VCaP (cell line): Measurements from ENCODE around the gene KRTAP10-12.

ENCODE experiments used
- H3K27ac ChIP-seq: fragments of 450-650 bp; 2 replicates; pipeline ENCODE4 v1.5.1; 2017
- TF ChIP-seq, protein P1 (sequence below): fragments of 450-650 bp; conservative IDR thresholded peaks from 2 replicates; pipeline ENCODE4 v1.5.1; 2017; ENCODE audit warnings: mild to moderate bottlenecking, moderate library complexity

Gene KRTAP10-12

DNA sequence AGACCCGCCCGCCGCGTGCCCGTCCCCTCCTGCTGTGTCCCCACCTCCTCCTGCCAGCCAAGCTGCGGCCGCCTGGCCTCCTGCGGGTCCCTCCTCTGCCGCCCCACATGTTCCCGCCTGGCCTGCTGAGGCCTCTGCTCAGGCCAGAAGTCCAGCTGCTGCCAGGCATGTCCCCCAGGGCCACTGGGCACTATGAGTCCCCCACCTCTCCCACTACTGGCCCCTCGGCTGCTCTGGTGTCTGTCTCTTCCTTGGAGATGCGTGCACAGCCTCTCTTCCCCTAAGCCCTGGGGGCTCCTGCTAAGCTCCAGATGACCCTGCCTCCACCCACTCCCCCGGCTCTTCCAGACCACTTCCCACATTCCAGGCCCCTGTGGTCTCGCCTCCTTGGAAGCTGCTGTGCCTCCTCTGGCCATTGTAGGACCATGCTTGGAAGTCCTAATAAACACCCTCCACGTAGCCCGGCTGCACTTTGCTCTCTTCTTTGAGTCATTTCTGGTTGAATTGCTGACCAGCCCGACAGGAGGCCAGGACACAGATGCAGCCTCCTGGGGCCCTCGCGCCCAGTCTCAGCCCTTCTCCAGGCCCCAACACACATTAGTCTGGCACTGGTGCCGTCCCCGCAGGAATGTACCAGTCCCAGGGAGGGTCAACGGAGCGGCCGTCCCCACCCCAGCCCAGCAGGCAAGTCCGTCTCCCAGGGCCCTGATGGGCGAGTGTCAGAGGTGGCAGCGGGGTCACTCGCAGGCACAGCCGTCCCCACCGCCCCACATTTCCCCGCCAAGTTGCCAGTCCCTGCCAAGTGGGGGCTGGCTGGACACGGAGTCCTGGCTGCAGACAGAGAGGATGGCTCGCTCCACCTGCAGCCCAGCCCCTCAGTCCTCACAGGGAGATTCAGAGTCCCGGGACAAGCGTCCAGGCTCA, 1.1 kb downstream of the KRTAP10-12 start:
- TF ChIP-seq, protein P1, sequence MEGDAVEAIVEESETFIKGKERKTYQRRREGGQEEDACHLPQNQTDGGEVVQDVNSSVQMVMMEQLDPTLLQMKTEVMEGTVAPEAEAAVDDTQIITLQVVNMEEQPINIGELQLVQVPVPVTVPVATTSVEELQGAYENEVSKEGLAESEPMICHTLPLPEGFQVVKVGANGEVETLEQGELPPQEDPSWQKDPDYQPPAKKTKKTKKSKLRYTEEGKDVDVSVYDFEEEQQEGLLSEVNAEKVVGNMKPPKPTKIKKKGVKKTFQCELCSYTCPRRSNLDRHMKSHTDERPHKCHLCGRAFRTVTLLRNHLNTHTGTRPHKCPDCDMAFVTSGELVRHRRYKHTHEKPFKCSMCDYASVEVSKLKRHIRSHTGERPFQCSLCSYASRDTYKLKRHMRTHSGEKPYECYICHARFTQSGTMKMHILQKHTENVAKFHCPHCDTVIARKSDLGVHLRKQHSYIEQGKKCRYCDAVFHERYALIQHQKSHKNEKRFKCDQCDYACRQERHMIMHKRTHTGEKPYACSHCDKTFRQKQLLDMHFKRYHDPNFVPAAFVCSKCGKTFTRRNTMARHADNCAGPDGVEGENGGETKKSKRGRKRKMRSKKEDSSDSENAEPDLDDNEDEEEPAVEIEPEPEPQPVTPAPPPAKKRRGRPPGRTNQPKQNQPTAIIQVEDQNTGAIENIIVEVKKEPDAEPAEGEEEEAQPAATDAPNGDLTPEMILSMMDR: no peak
- H3K27ac ChIP-seq: no peak overlapping the region

DNA sequence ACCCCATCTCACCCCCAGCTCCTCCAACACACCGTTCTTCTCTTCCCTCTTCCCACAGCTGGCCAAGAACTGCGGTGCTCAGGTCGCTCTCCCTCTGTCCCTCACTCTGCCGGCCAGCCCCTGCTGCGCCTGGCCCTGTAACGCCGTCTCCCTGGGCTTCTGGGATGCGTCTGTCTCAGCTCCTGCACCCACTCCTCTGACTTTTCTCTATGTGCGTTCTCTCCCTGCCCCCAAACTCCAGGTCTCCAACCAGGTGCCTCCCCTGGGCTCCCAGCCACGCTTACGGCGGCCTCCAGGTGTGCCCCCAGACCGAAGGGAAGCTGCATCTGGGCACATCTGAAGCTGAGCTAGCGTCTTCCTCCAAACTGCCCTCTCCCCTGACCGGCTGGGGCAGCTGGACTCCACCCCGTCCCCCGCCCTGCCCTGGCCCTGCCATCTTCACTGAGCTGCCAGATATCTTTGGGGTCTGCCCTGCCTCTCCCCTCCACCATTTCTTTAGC, 2.6 kb downstream of the KRTAP10-12 start:
- TF ChIP-seq, protein P1: no peak

DNA sequence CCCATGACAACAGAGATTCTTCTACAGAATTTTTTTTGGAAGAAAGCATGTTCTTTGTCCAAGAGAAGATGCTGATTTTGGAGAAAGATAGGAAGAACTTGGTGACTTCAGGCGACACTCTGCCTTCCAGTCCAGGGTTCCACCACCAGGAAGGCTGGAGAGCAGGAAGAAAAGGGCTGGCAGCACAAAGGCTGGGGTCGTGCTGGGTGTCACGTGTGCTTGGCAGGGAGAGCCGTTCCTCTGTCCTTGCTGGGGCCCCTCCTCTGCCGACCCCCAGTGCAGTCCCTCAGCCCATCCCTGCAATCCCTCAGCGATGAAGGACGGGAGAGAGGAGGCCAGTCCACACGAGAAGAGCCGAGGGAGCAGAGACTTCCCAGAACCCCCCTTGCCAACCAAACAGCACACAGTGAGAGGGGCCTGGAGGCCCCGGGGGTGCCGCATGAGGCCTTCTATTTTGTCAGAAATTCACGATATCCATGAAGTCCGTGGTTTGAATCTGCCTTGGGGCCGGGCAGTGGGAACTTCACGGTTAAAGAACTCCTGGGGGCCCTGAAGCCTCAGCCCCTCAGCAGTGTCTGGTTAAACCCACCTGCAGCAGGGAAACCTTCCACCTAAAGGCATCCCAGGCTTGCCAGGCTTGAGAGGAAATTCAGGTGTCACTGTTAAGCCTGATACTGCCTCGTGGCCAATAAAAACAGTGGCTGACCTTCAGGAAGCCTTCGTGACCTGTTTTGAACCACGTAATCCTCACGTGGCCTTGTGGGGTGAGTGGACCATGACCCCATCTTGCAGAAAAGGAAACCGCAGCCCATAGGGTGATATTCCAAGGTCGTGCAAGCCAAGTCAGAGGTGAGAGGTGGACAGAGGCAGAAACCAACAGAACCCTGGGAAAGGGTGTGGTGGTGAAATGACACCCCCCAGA, 3.4 kb downstream of the KRTAP10-12 start:
- TF ChIP-seq, protein P1: no peak

More for the DNA sequence above, 2.6 kb downstream of the KRTAP10-12 start:
- no peak overlapping the region for H3K27ac ChIP-seq

DNA sequence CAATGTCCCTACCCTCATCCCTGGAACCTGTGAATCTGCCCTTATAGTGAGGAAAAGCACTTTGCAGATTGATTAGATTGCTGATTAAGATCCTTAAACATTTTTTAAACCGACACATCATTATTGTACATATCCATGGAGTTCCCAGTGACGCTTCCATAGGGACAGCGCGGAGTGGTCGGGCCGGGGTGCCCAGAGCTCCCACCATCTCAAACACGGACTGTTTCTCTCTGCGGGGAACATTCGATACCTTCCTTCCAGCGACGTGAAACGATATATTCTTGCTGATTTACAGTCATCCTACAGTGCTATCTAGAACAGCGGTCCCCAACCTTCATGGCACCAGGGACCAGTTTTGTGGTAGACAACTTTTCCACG, 4.0 kb downstream of the KRTAP10-12 start:
- H3K27ac ChIP-seq: no peak overlapping the region
- TF ChIP-seq, protein P1: no peak

More for the DNA sequence above, 3.4 kb downstream of the KRTAP10-12 start:
- H3K27ac ChIP-seq: no peak overlapping the region

DNA sequence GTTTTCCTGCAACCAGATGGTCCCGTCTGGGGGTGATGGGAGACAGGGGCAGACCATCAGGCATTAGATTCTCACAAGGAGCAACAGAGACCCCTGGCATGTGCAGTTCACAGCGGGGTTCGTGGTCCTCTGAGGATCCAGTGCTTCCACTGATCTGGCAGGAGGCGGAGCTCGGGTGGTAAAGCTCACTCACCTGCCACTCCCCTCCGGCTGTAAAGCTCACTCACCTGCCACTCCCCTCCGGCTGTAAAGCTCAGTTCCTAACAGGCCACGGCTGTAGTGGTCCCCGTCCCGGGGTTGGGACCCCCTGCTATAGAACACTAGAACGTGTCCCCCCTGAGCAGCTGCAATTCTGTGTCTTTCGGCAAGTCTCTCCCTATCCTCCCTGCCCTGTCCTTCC, 4.6 kb downstream of the KRTAP10-12 start:
- no peak overlapping the region for H3K27ac ChIP-seq
- TF ChIP-seq, protein P1: no peak

DNA sequence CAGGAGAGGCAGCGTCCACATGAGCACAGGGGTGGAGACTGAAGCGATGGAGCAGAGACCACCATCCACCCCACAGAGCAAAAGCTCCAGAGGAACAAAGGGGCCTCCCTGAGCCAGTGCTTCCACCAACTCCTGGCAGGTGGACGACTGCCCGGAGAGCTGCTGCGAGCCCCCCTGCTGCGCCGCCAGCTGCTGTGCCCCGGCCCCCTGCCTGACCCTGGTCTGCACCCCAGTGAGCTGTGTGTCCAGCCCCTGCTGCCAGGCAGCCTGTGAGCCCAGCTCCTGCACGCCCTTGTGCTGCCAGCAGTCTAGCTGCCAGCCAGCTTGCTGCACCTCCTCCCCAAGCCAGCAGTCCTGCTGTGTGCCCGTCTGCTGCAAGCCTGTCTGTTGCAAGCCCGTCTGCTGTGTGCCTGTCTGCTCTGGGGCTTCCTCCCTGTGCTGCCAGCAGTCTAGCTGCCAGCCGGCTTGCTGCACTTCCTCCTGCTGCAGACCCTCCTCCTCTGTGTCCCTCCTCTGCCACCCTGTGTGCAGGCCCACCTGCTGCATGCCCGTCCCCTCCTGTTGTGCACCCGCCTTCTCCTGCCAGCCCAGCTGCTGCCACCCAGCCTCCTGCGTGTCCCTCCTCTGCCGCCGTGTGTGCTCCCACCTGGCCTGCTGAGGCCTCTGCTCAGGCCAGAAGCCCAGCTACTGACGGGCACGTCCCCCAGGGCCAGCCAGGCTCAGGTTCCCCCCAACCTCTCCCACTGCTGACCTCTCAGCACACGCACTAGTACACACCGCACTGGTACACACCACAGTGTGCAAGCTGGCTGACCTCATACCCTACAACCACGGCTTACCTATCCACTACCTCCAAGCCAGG, 5.4 kb downstream of the KRTAP10-12 start:
- TF ChIP-seq, protein P1: no peak

More for the DNA sequence above, 5.4 kb downstream of the KRTAP10-12 start:
- H3K27ac ChIP-seq: no peak overlapping the region
